Natural killer cell (primary cell): Measurements from ENCODE around the gene ANKRD9. TPM values are rescaled to one million over a fixed set of nuclear protein-coding genes. Genes with fewer than 3 reads are reported as not detected.

Source experiments
- ATAC-seq, 3 donors: fragments of 150-1000 bp in 2 of 3; fragments of 200-7000 bp in 1 of 3; cut with Tn5 transposase; 1 replicate in 1 of 3; 2 replicates in 2 of 3; pipeline ENCODE4 v1.10.0; 2021; ENCODE audit warnings: mild to moderate bottlenecking in 2 of 3, moderate library complexity in 2 of 3
- DNase-seq, 2 donors: peaks; one replicate each; pipeline versions ENCODE4 v3.0.0 to v3.0.0-alpha.2; 2013 to 2021; ENCODE audit warnings: mixed read lengths in 1 of 2
- H3K27ac ChIP-seq: one replicate; pipeline ENCODE4 v1.5.1; 2013; ENCODE audit warnings: mild to moderate bottlenecking, low read length
- H3K27me3 ChIP-seq: one replicate; pipeline ENCODE4 v1.6.1; 2013; ENCODE audit warnings: low read length; ENCODE audit not compliant: control insufficient read depth, insufficient read depth
- H3K36me3 ChIP-seq: one replicate; pipeline ENCODE4 v1.6.1; 2013; ENCODE audit warnings: low read length; ENCODE audit not compliant: control insufficient read depth, insufficient read depth
- H3K4me1 ChIP-seq: one replicate; pipeline ENCODE4 v1.6.1; 2013; ENCODE audit warnings: low read length; ENCODE audit not compliant: control insufficient read depth, insufficient read depth
- H3K4me3 ChIP-seq: one replicate; pipeline ENCODE4 v1.5.1; 2013; ENCODE audit warnings: low read length
- H3K9me3 ChIP-seq: one replicate; pipeline ENCODE4 v1.6.1; 2013; ENCODE audit warnings: low read length; ENCODE audit not compliant: control insufficient read depth, insufficient read depth
- H3K27ac Mint-ChIP-seq, 2 donors: one replicate each; pipeline ENCODE4 v1.8.0; 2022; ENCODE audit warnings: mild to moderate bottlenecking in 2 of 2, mixed read lengths in 2 of 2, moderate library complexity in 1 of 2
- H3K27me3 Mint-ChIP-seq, 2 donors: one replicate each; pipeline ENCODE4 v1.8.0; 2022; ENCODE audit warnings: low read depth in 2 of 2, mixed read lengths in 2 of 2
- H3K36me3 Mint-ChIP-seq: one replicate; pipeline ENCODE4 v1.8.0; 2022; ENCODE audit warnings: mixed read lengths
- H3K4me1 Mint-ChIP-seq, 2 donors: one replicate each; pipeline ENCODE4 v1.8.0; 2022; ENCODE audit warnings: mixed read lengths in 2 of 2
- H3K4me3 Mint-ChIP-seq: one replicate; pipeline ENCODE4 v1.8.0; 2022; ENCODE audit warnings: mild to moderate bottlenecking, moderate library complexity, mixed read lengths
- H3K9me3 Mint-ChIP-seq, 2 donors: one replicate each; pipeline ENCODE4 v1.8.0; 2022; ENCODE audit warnings: mixed read lengths in 2 of 2
- CTCF ChIP-seq: fragments of 200-600 bp; IDR thresholded peaks from one replicate; pipeline ENCODE4 v1.8.0; 2022; ENCODE audit warnings: antibody characterized with exemption
- WGBS: methylation state at CpG from one replicate; pipeline ENCODE4 v1.1.7; 2013; ENCODE audit warnings: missing lambda C conversion rate; ENCODE audit not compliant: insufficient coverage; 5-methylcytosine and 5-hydroxymethylcytosine counted together
- intact Hi-C: fragments of 100-400 bp; cut with micrococcal nuclease; formaldehyde crosslinking; loops from one replicate; pipeline ENCODE4 v1.14.2; 2022
- total RNA-seq, 4 donors: library from RNA; stranded (reverse); fragments of 120-200 nt in 1 of 4; gene quantifications; one replicate each; pipeline versions ENCODE4 v1.2.3 to v1.2.4, GENCODE V29; 2013 to 2022

The ANKRD9 gene
- total RNA-seq, 3 donors from 2014 or later (not counting 1 experiment from before 2014, with no cell fraction given) = 4.0 to 11.0 (median 9.6) TPM

GRCh38 chr14:102505775-102506625, 3.6 kb downstream of the ANKRD9 start:
- Mint-ChIP-seq H3K4me3 (peak overlapping the region; percentile 6), H3K27ac (peak overlapping the region; percentile 54 to 61), H3K36me3 (no peaks in the 10 kb centered on the region), H3K4me1 (peaks cover 0 to 14% of the 10 kb centered on the region in 2 donors), H3K9me3 (peaks cover 0 to 3% of the 10 kb centered on the region in 2 donors), H3K27me3 (no peaks in the 10 kb centered on the region)
- H3K4me3 ChIP-seq = no peak overlapping the region
- ATAC-seq = no peak
- peaks cover 18% of the 10 kb centered on the region for H3K4me1 ChIP-seq
- no peak for DNase-seq
- TF ChIP-seq CTCF = no peak
- intact Hi-C loops = no loop called here
- H3K36me3 ChIP-seq = no peaks in the 10 kb centered on the region
- H3K9me3 ChIP-seq = no peaks in the 10 kb centered on the region
- no peak overlapping the region for H3K27ac ChIP-seq
- H3K27me3 ChIP-seq = no peaks in the 10 kb centered on the region
- WGBS = 96% methylated on average over 19 of the region's 19 CpGs

- H3K27ac Mint-ChIP-seq = peak overlapping the region in 1 of 2 donors; percentile 61
- Histone ChIP-seq H3K4me1 (peaks cover 18% of the 10 kb centered on the region), H3K27ac (no peak overlapping the region), H3K9me3 (no peaks in the 10 kb centered on the region), H3K27me3 (no peaks in the 10 kb centered on the region), H3K4me3 (no peak overlapping the region), H3K36me3 (no peaks in the 10 kb centered on the region)
- H3K4me3 Mint-ChIP-seq = no peak overlapping the region
- TF ChIP-seq CTCF = no peak
- peaks cover 0 to 3% of the 10 kb centered on the region in 2 donors for H3K9me3 Mint-ChIP-seq
- ATAC-seq = no peak
- no peaks in the 10 kb centered on the region for H3K36me3 Mint-ChIP-seq
- WGBS = 97% methylated on average over 7 of the region's 7 CpGs
- no peaks in the 10 kb centered on the region for H3K27me3 Mint-ChIP-seq
- intact Hi-C loops = no loop called here
- H3K4me1 Mint-ChIP-seq = peaks cover 7 to 14% of the 10 kb centered on the region in 2 donors
- DNase-seq = no peak
These were observed 4.5 kb downstream of the ANKRD9 start for GRCh38 chr14:102505000-102505619.

- peaks cover 10 to 16% of the 10 kb centered on the region in 2 donors for H3K4me1 Mint-ChIP-seq
- peak overlapping the region in 1 of 2 donors; percentile 32 for H3K27ac Mint-ChIP-seq
- ATAC-seq (no peak), DNase-seq (no peak)
- intact Hi-C loops = no loop called here
- H3K27me3 Mint-ChIP-seq = no peaks in the 10 kb centered on the region
- Histone ChIP-seq H3K36me3 (no peaks in the 10 kb centered on the region), H3K4me3 (no peak overlapping the region), H3K27ac (no peak overlapping the region), H3K27me3 (no peaks in the 10 kb centered on the region), H3K9me3 (no peaks in the 10 kb centered on the region), H3K4me1 (peaks cover 19% of the 10 kb centered on the region)
- TF ChIP-seq CTCF = no peak
- H3K36me3 Mint-ChIP-seq = no peaks in the 10 kb centered on the region
- H3K4me3 Mint-ChIP-seq = no peak overlapping the region
- H3K9me3 Mint-ChIP-seq = peaks cover 0 to 3% of the 10 kb centered on the region in 2 donors
- WGBS = 89% methylated on average over 17 of the region's 18 CpGs
These were observed 5.1 kb downstream of the ANKRD9 start for GRCh38 chr14:102504328-102504999.
